GM18873 (cell line): ENCODE measurements around the gene CIP2A.
"Not testable (repeated sequence)": the region's sequence is repeated elsewhere in the genome, so short reads cannot be mapped to it uniquely, and the experiment has no call there.

Experiments
- ATAC-seq: cut with Tn5 transposase; IDR thresholded peaks from one replicate; pipeline ENCODE4 v1.9.1; 2021; ENCODE audit warnings: mild to moderate bottlenecking, moderate library complexity, moderate number of reproducible peaks; ENCODE audit not compliant: unreplicated experiment, low FRiP score

Gene CIP2A

GRCh38 chr3:108589081-108589997 lies at the start of gene CIP2A, which contains the start of gene DZIP3:
TSS of gene CIP2A (minus strand) at chr3:108589438. CDS start at chr3:108589375, 63 bp downstream.
TSS of gene DZIP3 (plus strand) at chr3:108589722. CDS start at chr3:108605407, 15,685 bp downstream.
- ATAC-seq = peak; percentile 90

DNA sequence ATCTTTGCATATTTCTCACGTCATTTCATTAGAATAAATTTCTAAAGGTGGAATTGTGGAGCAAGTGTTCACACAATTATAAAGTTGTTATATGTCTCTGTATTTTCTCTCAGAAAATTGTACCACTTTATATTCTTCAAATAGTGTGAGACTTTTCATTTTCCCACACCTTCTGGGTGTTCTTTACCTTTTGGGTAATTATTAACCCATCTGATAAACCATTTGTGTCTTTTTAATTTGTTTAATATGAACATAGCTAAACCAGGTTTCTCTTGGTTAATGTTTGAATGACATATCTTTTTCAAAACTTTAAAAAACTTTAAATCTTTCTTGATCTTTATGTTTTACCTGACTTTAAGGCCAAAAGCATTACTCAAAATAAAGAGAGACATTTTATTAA lies 40.7 kb upstream of the CIP2A start:
- no peak for ATAC-seq

DNA sequence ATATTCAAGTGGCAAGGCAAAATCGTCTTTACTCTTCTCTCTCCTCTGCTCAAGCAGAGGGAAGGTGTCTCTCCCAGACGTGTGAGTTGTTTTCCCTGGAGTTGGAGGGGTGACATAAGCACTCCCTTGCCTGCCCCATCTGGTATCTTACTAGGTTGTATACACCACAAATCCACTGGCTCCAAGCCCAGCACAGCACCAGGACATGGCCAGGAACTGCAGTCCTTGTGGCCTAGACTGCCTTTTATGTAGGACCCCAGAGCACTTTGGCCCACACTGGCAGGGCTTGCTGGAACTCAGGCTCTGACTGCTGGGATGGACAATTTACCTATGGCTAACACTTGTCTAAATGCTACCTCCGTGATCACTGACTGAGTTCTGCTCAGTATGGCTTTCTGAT lies 34.3 kb upstream of the CIP2A start:
- ATAC-seq = no peak

DNA sequence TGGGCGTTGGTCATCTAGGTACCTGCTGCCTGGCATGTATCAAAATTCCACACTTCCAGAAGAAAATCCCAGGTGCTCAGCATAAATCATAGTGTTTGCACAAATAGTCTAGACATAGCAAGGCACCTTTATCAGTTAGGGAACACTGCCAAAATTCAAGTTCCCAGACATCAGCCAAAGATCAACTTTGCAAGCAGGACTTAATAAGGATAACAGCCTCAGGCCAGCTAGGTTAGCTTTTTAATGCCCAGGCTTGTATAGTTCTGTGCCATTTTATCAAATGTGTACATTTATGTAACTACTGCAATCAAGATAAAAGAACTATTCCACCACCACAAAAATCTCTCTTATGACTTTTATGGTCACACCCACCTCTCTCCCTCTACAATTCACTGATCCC lies 31.0 kb upstream of the CIP2A start:
- no peak for ATAC-seq

DNA sequence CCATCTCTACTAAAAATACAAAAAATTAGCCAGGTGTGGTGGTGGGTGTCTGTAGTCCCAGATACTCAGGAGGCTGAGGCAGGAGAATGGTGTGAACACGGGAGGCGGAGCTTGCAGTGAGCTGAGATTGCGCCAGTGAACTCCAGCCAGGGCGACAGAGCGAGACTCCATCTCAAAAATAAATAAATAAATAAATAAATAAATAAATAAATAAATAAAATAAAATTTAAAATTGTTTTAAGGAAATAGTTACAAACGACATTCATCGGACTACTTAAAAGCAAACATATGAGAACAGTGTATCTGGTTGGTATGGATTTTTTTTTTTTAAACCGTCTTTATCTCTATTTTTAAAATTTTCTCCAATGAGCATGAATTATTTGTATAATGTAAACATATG lies 26.9 kb upstream of the CIP2A start:
- ATAC-seq = not testable (repeated sequence)

DNA sequence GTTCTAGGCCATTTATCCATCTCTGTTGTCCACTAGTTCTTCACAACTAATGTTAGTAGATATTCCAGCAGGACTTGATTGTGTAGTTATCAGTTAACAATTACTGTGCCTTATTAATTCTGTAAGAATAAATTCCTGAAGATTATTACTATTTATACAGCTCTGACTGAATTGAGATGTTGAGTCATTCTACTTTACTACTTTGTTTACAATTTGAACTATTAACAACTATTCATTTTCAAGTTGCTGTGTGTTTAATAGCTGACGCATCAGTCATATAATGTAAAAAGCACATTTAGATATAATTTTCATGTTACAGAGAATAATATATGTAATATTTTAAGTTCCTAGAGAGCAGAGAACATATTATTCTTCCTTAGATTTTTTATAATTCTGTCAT lies 21.4 kb upstream of the CIP2A start:
- no peak for ATAC-seq

DNA sequence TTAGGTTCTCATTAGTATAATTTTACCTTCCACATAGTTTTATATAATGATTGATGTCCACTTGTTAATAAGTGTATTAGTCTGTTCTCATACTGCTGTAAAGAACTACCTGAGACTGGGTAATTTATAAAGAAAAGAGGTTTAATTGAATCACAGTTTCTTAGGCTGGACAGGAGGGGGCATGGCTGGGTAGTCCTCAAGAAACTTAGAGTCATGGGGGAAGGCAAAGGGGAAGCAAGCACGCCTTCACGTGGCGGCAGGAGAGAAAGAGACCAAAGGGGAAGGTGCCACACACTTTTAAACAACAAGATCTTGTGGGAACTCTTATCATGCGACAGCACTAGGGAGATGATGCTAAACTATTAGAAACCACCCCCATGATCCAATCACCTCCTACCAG lies 19.5 kb upstream of the CIP2A start:
- ATAC-seq = no peak

DNA sequence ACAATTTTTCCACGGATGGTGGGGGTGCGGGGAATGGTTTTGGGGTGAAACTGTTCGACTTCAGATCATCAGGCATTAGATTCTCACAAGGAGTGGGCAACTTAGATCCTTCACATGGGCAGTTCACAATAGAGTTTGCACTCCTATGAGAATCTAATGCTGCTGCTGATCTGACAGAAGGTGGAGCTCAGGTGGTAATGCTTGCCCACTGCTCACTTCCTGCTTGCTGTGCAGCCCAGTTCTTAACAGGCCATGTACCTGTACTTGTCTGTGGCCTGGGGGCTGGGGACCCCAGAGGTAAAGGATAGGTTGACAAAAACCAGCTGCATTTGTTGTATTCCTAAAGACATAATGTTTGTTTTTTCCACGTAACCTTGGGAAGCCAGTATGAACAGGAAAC lies 16.3 kb upstream of the CIP2A start:
- ATAC-seq = no peak

GRCh38 chr3:108605028-108605427 lies 15.8 kb upstream of the CIP2A start:
- ATAC-seq = no peak

- no peak for ATAC-seq
These were observed 14.5 kb upstream of the CIP2A start for GRCh38 chr3:108603691-108604090.

GRCh38 chr3:108602935-108603294 lies 13.7 kb upstream of the CIP2A start:
- no peak for ATAC-seq

DNA sequence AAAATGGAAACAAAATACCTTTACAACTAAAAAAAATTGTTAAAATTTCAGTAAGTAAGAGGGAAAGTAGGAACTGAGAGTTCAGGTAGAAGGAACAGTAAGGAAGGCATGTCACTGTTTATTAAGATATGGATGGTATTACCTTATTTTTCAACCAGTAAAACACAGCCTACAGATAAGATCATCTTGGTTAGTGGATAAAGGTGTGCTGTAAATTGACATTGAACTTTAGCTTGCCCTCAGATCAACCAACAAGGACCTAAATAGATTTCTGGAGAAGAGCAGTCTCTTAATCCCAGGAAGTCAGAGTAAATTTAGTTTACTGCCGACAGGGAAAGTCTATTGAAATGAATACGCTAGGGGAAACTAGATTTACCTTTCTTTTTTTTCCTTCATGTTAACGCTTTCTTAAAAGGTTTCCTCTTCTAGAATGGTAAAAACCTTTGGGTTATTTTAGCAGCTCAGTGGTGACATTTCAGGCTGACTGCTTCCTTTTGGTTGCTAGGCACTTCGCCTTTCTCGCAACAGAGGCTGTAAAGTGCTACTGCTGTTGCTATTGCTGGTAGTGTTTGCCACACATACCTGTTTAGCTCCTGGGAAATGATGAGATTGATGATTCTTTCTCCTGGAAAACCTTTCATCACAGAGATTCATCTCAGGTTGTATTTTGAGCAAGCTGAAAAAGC lies 13.2 kb upstream of the CIP2A start:
- ATAC-seq = no peak

DNA sequence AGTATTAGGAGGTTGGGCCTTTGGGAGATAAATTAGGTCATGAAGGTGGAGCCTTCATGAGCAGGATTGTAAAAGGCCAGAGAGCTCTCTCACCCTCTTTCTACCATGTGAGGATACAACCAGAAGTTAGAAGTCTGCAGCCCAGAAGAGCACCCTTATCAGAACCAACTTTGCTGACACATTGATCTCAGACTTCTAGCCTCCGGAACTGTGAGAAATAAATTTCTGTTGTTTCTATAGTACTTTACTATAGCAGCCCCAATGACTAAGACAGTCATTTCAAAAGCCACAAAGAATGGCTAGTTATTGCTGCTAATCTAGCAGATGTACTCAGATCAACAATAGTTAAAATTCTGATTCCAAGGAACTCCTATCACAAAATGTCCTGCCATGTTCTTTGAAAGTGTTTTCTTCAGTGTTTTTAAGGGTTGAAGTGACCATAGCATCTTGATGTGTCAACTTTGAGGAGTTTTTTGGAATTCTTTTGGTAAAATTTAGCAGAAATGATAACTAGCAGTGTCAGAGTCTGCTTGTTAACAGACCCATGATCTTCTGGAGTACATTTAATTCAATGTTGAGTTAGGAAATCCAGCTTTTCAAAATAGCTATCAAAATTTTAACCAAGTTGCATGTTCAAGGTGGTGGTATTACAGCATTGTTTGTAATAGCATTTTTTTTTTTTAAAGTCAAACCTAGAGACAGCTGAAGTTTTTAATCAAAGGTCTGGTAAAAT lies 10.6 kb upstream of the CIP2A start:
- no peak for ATAC-seq

DNA sequence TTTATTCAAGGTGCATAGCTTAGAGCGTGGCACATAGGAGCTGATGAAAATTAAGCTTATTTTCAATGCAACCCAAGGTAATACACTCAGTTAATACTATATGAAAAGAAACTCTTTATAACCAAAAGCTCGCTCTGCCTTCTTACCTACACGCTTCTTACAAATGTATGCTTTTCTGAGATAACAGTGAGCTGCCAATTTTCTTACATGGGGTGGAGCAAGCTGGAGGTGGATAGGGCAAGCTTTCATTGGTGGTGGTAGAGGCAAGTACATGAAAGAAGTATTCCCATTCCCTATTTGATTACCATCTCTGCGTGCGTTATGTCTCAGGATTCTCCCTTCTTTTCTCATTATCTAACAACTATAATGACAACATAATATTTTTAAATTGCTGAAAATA lies 9.1 kb upstream of the CIP2A start:
- no peak for ATAC-seq

- no peak for ATAC-seq
These were observed 6.1 kb upstream of the CIP2A start for GRCh38 chr3:108595321-108595720.

GRCh38 chr3:108590460-108590859 lies 1.2 kb upstream of the CIP2A start:
- ATAC-seq = no peak

DNA sequence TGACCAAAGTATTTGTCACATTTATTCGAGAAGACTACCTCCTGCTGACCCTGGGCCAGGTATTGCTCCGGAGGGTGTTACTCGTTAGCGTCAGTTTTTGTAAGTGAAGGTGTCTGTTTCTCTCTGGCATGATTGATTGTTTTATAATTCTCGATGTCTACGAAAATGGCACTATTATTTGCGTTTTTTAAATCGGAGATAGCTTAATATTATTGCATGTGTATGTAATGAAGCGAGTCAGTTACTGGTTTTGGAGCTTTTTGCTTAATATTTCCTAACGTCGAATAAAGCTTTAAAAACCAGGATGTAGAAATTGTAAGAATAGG lies 723 bp upstream of the CIP2A start:
- ATAC-seq = no peak

DNA sequence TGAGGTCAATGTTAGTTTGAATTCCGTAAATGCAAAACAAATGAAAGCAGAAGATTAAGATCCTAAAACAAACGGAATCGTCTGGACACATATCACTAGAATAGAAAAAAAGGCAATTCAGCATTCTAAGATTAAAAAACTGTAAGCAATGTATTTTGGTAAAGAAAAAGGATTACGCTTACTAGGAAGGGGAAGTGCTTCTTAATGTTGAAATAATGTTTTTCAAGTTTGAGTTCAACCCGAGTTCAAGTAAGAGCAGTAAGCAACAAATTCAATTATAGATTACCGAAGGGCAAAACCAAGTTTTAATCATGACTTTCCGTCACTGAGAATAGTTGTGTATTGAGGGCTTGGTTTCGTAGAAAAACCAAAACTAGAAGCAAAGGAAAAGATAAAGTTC lies 637 bp downstream of the CIP2A start:
- ATAC-seq = no peak

DNA sequence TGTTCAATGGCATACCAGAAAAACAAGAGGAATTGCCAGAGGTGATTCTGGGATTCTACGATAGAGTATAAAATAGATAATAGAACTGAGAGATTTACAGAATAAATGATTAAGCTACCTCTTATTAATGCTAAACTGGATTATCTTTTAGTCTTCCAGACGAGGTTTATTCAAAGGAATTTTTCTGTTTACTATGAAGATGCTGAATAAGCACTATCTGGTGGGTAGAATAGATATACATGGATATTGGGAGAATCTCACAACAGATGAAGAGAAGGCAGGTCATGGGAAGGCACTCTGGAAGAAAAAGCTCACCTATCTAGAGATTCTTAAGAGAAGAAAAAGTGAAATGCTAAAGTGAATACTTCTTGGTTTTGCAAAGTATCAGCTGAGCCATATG lies 11.2 kb downstream of the CIP2A start:
- ATAC-seq = no peak

DNA sequence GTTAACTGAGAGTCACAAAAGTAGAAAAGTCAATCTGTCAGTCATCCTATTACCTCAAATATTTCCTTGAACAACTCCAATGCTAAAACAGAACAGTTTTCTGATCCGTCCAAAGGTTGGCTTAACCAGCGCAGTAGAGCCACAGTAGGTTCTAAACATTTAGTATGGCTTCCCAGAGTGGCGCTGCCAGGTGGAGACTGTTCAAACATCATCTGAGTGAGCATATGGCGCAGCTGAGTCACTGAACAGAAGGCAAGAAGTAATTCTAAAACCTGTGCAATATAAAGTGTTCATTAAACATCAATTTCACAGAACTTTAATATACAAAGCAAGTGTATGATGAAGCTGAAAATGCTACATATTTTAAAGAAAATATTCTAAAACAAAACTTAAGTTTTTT lies 19.9 kb downstream of the CIP2A start:
- ATAC-seq = no peak

DNA sequence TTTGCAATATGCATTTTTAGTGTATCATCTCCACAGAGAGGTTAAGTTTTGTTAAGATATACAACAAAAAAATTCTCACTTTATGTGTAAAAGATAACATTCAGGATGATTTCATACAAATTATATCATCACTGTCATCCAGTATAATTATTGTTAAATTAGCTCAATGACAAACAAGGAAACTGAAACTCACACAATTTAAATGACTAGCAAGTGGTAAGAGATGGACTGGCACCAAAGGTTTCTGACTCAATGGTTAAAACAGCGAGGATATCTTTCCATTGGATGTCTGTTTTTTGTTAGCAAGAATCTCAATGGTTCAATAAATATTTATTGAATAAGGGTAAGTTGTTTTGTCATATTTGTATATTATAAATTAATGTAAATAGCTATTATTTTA lies 22.6 kb downstream of the CIP2A start:
- ATAC-seq = no peak
